Measurements from ENCODE around the gene CRYBB3. TPM values are rescaled to one million over a fixed set of nuclear protein-coding genes. Genes with fewer than 3 reads are reported as not detected.

Gene CRYBB3
- total and polyA plus RNA-seq, 2 donors (not counting 1 experiment from before 2014, with no cell fraction given) = not detected

DNA sequence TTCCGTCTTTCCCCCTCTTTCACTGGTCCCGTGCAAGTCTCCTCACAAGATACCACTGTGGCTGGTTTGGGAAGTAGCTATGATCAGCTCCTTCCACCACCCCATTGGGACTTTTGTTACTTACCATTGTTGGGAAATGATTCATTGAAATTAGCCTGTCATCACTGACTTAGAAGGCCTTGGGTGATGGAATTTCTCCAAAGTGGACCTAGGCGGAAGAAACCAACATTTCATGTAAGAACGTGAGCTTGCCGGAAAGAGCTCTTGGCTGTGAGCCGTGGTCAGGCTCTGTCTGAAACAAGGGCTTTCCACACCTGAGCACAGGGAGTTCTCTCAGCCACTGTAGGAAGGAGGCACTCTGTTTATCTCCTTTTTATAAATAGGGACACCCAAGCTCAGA, 23.5 kb upstream of the CRYBB3 start:
- no peak for DNase-seq (ENCODE audit: low read depth in 2 of 2)

DNA sequence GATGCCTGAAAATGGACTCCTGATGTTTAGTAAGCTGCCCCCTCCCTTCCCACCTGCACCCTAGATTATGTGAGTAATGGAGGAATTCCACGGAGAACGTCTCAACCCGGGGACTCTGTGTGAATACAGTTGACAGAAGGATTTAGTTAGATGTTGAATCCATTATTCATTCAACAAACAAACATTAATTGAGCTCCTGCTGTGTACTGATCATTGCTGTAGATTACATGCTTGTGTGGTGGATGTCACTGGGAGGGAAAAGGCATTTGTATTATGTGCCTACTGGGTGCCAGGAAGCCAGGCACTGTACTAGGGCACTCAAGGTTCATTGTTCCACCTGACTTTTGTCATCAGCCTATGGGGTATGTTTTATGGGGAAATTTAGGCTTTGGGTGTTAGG, 22.9 kb upstream of the CRYBB3 start:
- Histone ChIP-seq H3K27me3 (ENCODE audit: control insufficient read depth, insufficient read depth, low read length) (no peaks in the 10 kb centered on the region), H3K79me2 (ENCODE audit: control insufficient read depth, insufficient read depth, low read length) (no peaks in the 10 kb centered on the region), H3K4me2 (ENCODE audit: extremely low read depth, insufficient read depth, low read length) (no peak overlapping the region), H4K20me1 (ENCODE audit: control insufficient read depth, extremely low read depth, insufficient read depth, low read length) (no peaks in the 10 kb centered on the region), H3K27ac (ENCODE audit: insufficient read depth, low read length) (no peak overlapping the region), H2AFZ (ENCODE audit: low read length) (no peak overlapping the region), H3K36me3 (ENCODE audit: control insufficient read depth, insufficient read depth, low read length) (no peaks in the 10 kb centered on the region), H3K9ac (ENCODE audit: insufficient read depth, low read length) (no peak overlapping the region), H3K4me3 (replicated peaks in 1 of 4; ENCODE audit: control extremely low read depth in 1 of 4, insufficient read depth in 1 of 4, low read depth in 3 of 4, low read length in 4 of 4) (no peak overlapping the region), H3K4me1 (ENCODE audit: control insufficient read depth, extremely low read depth, insufficient read depth, low read length) (no peaks in the 10 kb centered on the region), H3K9me3 (ENCODE audit: control insufficient read depth, insufficient read depth, low read depth, low read length) (no peaks in the 10 kb centered on the region)
- no peak for DNase-seq (ENCODE audit: low read depth in 2 of 2)
- no peak for TF ChIP-seq EZH2 (IDR thresholded peaks at IDR 0.05; ENCODE audit: low read length, missing control alignments)
- TF ChIP-seq, protein P1, sequence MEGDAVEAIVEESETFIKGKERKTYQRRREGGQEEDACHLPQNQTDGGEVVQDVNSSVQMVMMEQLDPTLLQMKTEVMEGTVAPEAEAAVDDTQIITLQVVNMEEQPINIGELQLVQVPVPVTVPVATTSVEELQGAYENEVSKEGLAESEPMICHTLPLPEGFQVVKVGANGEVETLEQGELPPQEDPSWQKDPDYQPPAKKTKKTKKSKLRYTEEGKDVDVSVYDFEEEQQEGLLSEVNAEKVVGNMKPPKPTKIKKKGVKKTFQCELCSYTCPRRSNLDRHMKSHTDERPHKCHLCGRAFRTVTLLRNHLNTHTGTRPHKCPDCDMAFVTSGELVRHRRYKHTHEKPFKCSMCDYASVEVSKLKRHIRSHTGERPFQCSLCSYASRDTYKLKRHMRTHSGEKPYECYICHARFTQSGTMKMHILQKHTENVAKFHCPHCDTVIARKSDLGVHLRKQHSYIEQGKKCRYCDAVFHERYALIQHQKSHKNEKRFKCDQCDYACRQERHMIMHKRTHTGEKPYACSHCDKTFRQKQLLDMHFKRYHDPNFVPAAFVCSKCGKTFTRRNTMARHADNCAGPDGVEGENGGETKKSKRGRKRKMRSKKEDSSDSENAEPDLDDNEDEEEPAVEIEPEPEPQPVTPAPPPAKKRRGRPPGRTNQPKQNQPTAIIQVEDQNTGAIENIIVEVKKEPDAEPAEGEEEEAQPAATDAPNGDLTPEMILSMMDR (conservative IDR thresholded peaks at IDR 0.05 in 1 of 2, IDR thresholded peaks at IDR 0.05 in 1 of 2; ENCODE audit: low read depth in 1 of 2, low read length in 2 of 2) = no peak

More for the DNA sequence above, 23.5 kb upstream of the CRYBB3 start:
- TF ChIP-seq, protein P1 (conservative IDR thresholded peaks at IDR 0.05 in 1 of 2, IDR thresholded peaks at IDR 0.05 in 1 of 2; ENCODE audit: low read depth in 1 of 2, low read length in 2 of 2) = no peak
- TF ChIP-seq EZH2 (IDR thresholded peaks at IDR 0.05; ENCODE audit: low read length, missing control alignments) = no peak
- Histone ChIP-seq H2AFZ (ENCODE audit: low read length) (no peak overlapping the region), H3K9ac (ENCODE audit: insufficient read depth, low read length) (no peak overlapping the region), H3K9me3 (ENCODE audit: control insufficient read depth, insufficient read depth, low read depth, low read length) (no peaks in the 10 kb centered on the region), H3K4me2 (ENCODE audit: extremely low read depth, insufficient read depth, low read length) (no peak overlapping the region), H3K27me3 (ENCODE audit: control insufficient read depth, insufficient read depth, low read length) (no peaks in the 10 kb centered on the region), H3K4me1 (ENCODE audit: control insufficient read depth, extremely low read depth, insufficient read depth, low read length) (no peaks in the 10 kb centered on the region), H3K4me3 (replicated peaks in 1 of 4; ENCODE audit: control extremely low read depth in 1 of 4, insufficient read depth in 1 of 4, low read depth in 3 of 4, low read length in 4 of 4) (no peak overlapping the region), H4K20me1 (ENCODE audit: control insufficient read depth, extremely low read depth, insufficient read depth, low read length) (no peaks in the 10 kb centered on the region), H3K79me2 (ENCODE audit: control insufficient read depth, insufficient read depth, low read length) (no peaks in the 10 kb centered on the region), H3K27ac (ENCODE audit: insufficient read depth, low read length) (no peak overlapping the region), H3K36me3 (ENCODE audit: control insufficient read depth, insufficient read depth, low read length) (no peaks in the 10 kb centered on the region)

DNA sequence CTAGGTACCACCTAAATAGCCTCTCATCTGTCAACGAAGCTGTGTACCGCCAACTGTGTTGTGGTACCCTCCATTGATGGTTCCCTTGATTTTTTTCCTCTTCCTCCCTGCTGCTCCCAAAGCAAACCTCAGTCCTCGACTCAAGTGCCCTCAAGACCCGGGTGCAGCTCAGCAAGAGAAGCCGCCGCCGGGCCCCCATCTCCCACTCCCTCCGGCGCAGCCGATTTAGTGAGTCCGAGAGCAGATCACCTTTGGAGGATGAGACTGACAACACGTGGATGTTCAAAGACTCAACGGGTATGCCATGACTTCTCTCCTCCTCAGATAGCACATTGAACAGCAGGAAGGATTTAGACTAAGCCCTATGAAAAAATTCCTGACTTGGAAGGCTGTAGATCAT, 22.4 kb upstream of the CRYBB3 start:
- Histone ChIP-seq H3K4me2 (ENCODE audit: extremely low read depth, insufficient read depth, low read length) (no peak overlapping the region), H3K79me2 (ENCODE audit: control insufficient read depth, insufficient read depth, low read length) (no peaks in the 10 kb centered on the region), H4K20me1 (ENCODE audit: control insufficient read depth, extremely low read depth, insufficient read depth, low read length) (no peaks in the 10 kb centered on the region), H3K4me3 (replicated peaks in 1 of 4; ENCODE audit: control extremely low read depth in 1 of 4, insufficient read depth in 1 of 4, low read depth in 3 of 4, low read length in 4 of 4) (no peak overlapping the region), H3K36me3 (ENCODE audit: control insufficient read depth, insufficient read depth, low read length) (no peaks in the 10 kb centered on the region), H3K9ac (ENCODE audit: insufficient read depth, low read length) (no peak overlapping the region), H3K27me3 (ENCODE audit: control insufficient read depth, insufficient read depth, low read length) (no peaks in the 10 kb centered on the region), H2AFZ (ENCODE audit: low read length) (no peak overlapping the region), H3K27ac (ENCODE audit: insufficient read depth, low read length) (no peak overlapping the region), H3K9me3 (ENCODE audit: control insufficient read depth, insufficient read depth, low read depth, low read length) (no peaks in the 10 kb centered on the region), H3K4me1 (ENCODE audit: control insufficient read depth, extremely low read depth, insufficient read depth, low read length) (no peaks in the 10 kb centered on the region)
- TF ChIP-seq, protein P1 (conservative IDR thresholded peaks at IDR 0.05 in 1 of 2, IDR thresholded peaks at IDR 0.05 in 1 of 2; ENCODE audit: low read depth in 1 of 2, low read length in 2 of 2) = no peak
- TF ChIP-seq EZH2 (IDR thresholded peaks at IDR 0.05; ENCODE audit: low read length, missing control alignments) = no peak
- DNase-seq (ENCODE audit: low read depth in 2 of 2) = no peak
